H1 (cell line): ENCODE data around the gene RALY. TPM values are rescaled to one million over a fixed set of nuclear protein-coding genes. Genes with fewer than 3 reads are reported as not detected.

ENCODE experiments used
- CTCF ChIA-PET: fragments of 300-600 bp; sonication (Branson Sonifier 250); formaldehyde crosslinking; loops from one replicate; lab custom pipeline; 2021; ENCODE audit not compliant: partially characterized antibody; lab: Charles Lee
- POLR2A ChIA-PET: fragments of 300-600 bp; sonication (Branson Sonifier 250); formaldehyde crosslinking; loops from one replicate; lab custom pipeline; 2021; ENCODE audit warnings: inconsistent platforms; ENCODE audit not compliant: partially characterized antibody; lab: Charles Lee
- DNase-seq, 2 experiments: peaks; one replicate each; pipeline versions ENCODE4 v3.0.0 to v3.0.0-alpha.2; 2010 to 2022; ENCODE audit warnings: low spot score in 2 of 2, low read depth in 1 of 2, mixed read lengths in 1 of 2
- FAIRE-seq: peaks from 2 replicates; lab custom pipeline; 2011; peaks lifted over from hg19 to GRCh38; lab: Jason Lieb, UNC
- H2AFZ ChIP-seq: 2 replicates; pipeline ENCODE4 v1.8.1; 2012; ENCODE audit warnings: low read length, inconsistent platforms
- H2AK5ac ChIP-seq: 2 replicates; pipeline ENCODE4 v1.6.1; 2013; ENCODE audit warnings: low read depth, low read length
- H2BK120ac ChIP-seq: replicated peaks from 2 replicates; pipeline ENCODE3; 2013; ENCODE audit warnings: low read depth, low read length, inconsistent platforms
- H2BK12ac ChIP-seq: 2 replicates; pipeline ENCODE4 v1.6.1; 2013; ENCODE audit warnings: low read depth, low read length
- H2BK15ac ChIP-seq: 2 replicates; pipeline ENCODE4 v1.6.1; 2013; ENCODE audit warnings: low read length
- H2BK20ac ChIP-seq: 2 replicates; pipeline ENCODE4 v1.6.1; 2013; ENCODE audit warnings: low read length
- H2BK5ac ChIP-seq: 2 replicates; pipeline ENCODE4 v1.6.1; 2013; ENCODE audit warnings: low read depth, low read length
- H3K14ac ChIP-seq: 2 replicates; pipeline ENCODE4 v1.6.1; 2013; ENCODE audit warnings: inconsistent platforms; ENCODE audit not compliant: insufficient read length
- H3K18ac ChIP-seq: 2 replicates; pipeline ENCODE4 v1.6.1; 2013; ENCODE audit warnings: low read length; ENCODE audit errors: extremely low read depth
- H3K23ac ChIP-seq: 2 replicates; pipeline ENCODE4 v1.6.1; 2013; ENCODE audit warnings: inconsistent platforms; ENCODE audit not compliant: insufficient read length
- H3K23me2 ChIP-seq: 2 replicates; pipeline ENCODE4 v1.6.1; 2013; ENCODE audit warnings: low read depth, low read length
- H3K27ac ChIP-seq: 2 replicates; pipeline ENCODE4 v1.6.1; 2011; ENCODE audit warnings: low read depth, low read length, inconsistent platforms
- H3K27me3 ChIP-seq, 4 experiments: replicated peaks in 1 of 4; 1 replicate in 1 of 4; 2 replicates in 3 of 4; pipeline versions ENCODE4 v1.6.1 to v1.8.1; 2011 to 2013; ENCODE audit warnings: low read length in 3 of 4, mild to moderate bottlenecking in 3 of 4, inconsistent platforms in 2 of 4, mixed read lengths in 2 of 4, moderate library complexity in 1 of 4; ENCODE audit not compliant: control insufficient read depth in 3 of 4, insufficient read depth in 3 of 4; ENCODE audit errors: extremely low read depth in 1 of 4
- H3K36me3 ChIP-seq, 4 experiments: 2 replicates each; pipeline versions ENCODE4 v1.6.1 to v1.8.1; 2011 to 2013; ENCODE audit warnings: mild to moderate bottlenecking in 4 of 4, low read length in 3 of 4, moderate library complexity in 2 of 4, control low read depth in 1 of 4, inconsistent platforms in 1 of 4; ENCODE audit not compliant: insufficient read depth in 4 of 4, control insufficient read depth in 2 of 4
- H3K4ac ChIP-seq: replicated peaks from 2 replicates; pipeline ENCODE3; 2013; ENCODE audit warnings: low read length, low read depth, mixed read lengths, inconsistent platforms; ENCODE audit not compliant: insufficient read length
- H3K4me1 ChIP-seq, 4 experiments: replicated peaks in 1 of 4; 1 replicate in 1 of 4; 2 replicates in 3 of 4; pipeline versions ENCODE4 v1.6.1 to v1.8.1; 2011 to 2013; ENCODE audit warnings: low read length in 3 of 4, inconsistent platforms in 2 of 4, mixed read lengths in 1 of 4; ENCODE audit not compliant: insufficient read depth in 4 of 4, control insufficient read depth in 3 of 4
- H3K4me2 ChIP-seq, 2 experiments: 2 replicates each; pipeline versions ENCODE4 v1.6.1 to v1.8.1; 2011 to 2013; ENCODE audit warnings: low read depth in 2 of 2, low read length in 2 of 2, control low read depth in 1 of 2, inconsistent platforms in 1 of 2, mild to moderate bottlenecking in 1 of 2; ENCODE audit not compliant: insufficient read depth in 1 of 2
- H3K4me3 ChIP-seq, 4 experiments: fragments of 200-600, 300-600 bp in 1 of 4; sonication (generic), shearing (Covaris generic), sonication (Bioruptor Twin) in 1 of 4; 2 replicates each; pipeline versions ENCODE4 v1.5.1 to v1.8.1; 2011 to 2016; ENCODE audit warnings: low read length in 4 of 4, low read depth in 3 of 4, control low read depth in 2 of 4, inconsistent platforms in 2 of 4, mild to moderate bottlenecking in 2 of 4, mixed read lengths in 1 of 4, moderate library complexity in 1 of 4; ENCODE audit not compliant: insufficient read depth in 2 of 4; ENCODE audit errors: extremely low read depth in 1 of 4
- H3K56ac ChIP-seq: replicated peaks from 2 replicates; pipeline ENCODE3; 2013; ENCODE audit warnings: low read depth, mild to moderate bottlenecking, mixed read lengths, low read length, inconsistent platforms; ENCODE audit not compliant: insufficient read length
- H3K79me1 ChIP-seq: 2 replicates; pipeline ENCODE4 v1.6.1; 2013; ENCODE audit warnings: low read depth, low read length, control low read depth
- H3K79me2 ChIP-seq, 2 experiments: 2 replicates each; pipeline versions ENCODE4 v1.6.1 to v1.8.1; 2012 to 2013; ENCODE audit warnings: low read length in 2 of 2, mild to moderate bottlenecking in 2 of 2, inconsistent platforms in 1 of 2; ENCODE audit not compliant: insufficient read depth in 2 of 2, control insufficient read depth in 1 of 2
- H3K9ac ChIP-seq, 4 experiments: replicated peaks in 1 of 4; 1 replicate in 1 of 4; 2 replicates in 3 of 4; pipeline versions ENCODE4 v1.6.1 to v1.8.1; 2011 to 2013; ENCODE audit warnings: low read depth in 3 of 4, low read length in 3 of 4, control low read depth in 2 of 4, mild to moderate bottlenecking in 2 of 4, moderate library complexity in 2 of 4, inconsistent platforms in 1 of 4; ENCODE audit errors: extremely low read depth in 1 of 4
- H3K9me3 ChIP-seq, 2 experiments: 2 replicates each; pipeline versions ENCODE4 v1.6.1 to v1.8.1; 2012 to 2013; ENCODE audit warnings: mild to moderate bottlenecking in 2 of 2, moderate library complexity in 2 of 2, control low read depth in 1 of 2, inconsistent platforms in 1 of 2, low read depth in 1 of 2, low read length in 1 of 2, mixed read lengths in 1 of 2; ENCODE audit not compliant: insufficient read depth in 2 of 2
- H4K20me1 ChIP-seq, 2 experiments: replicated peaks in 1 of 2; 2 replicates each; pipeline versions ENCODE3 to v1.8.1; 2011 to 2013; ENCODE audit warnings: inconsistent platforms in 2 of 2, low read length in 2 of 2, mild to moderate bottlenecking in 1 of 2; ENCODE audit not compliant: insufficient read depth in 2 of 2, control insufficient read depth in 1 of 2
- H4K5ac ChIP-seq: 2 replicates; pipeline ENCODE4 v1.6.1; 2013; ENCODE audit warnings: low read length, low read depth, mixed read lengths, inconsistent platforms; ENCODE audit not compliant: insufficient read length
- H4K8ac ChIP-seq: 2 replicates; pipeline ENCODE4 v1.8.0; 2013; ENCODE audit warnings: mild to moderate bottlenecking, moderate library complexity, low read length, inconsistent platforms; ENCODE audit not compliant: insufficient read depth; ENCODE audit errors: extremely low read depth
- H4K91ac ChIP-seq: replicated peaks from 2 replicates; pipeline ENCODE3; 2013; ENCODE audit warnings: low read length, mixed read lengths, inconsistent platforms; ENCODE audit not compliant: insufficient read length
- CBX8 ChIP-seq: fragments of 300-800, 300-1000 bp; sonication (generic); IDR thresholded peaks from 2 replicates; pipeline ENCODE4 v1.7.1; 2016; ENCODE audit warnings: low read depth, low read length, borderline replicate concordance
- EGR1 ChIP-seq: IDR thresholded peaks from 2 replicates; pipeline ENCODE4 v1.6.1; 2011; ENCODE audit warnings: low read depth, low read length, borderline replicate concordance
- EZH2 ChIP-seq: fragments of 200-600 bp; sonication (generic); IDR thresholded peaks from 2 replicates; pipeline ENCODE4 v1.7.1; 2012; ENCODE audit warnings: low read depth, mild to moderate bottlenecking, moderate library complexity, low read length, inconsistent platforms; ENCODE audit not compliant: severe bottlenecking
- GTF2F1 ChIP-seq: IDR thresholded peaks from 2 replicates; pipeline ENCODE4 v1.6.1; 2012; ENCODE audit warnings: low read depth, low read length, improper control_type of control experiment, borderline replicate concordance
- KDM4A ChIP-seq: IDR thresholded peaks from one replicate; pipeline ENCODE4 v1.7.1; 2012; ENCODE audit warnings: low read depth, mild to moderate bottlenecking, moderate library complexity, low read length, inconsistent platforms; ENCODE audit not compliant: severe bottlenecking
- MAFK ChIP-seq: IDR thresholded peaks from 2 replicates; pipeline ENCODE4 v1.6.1; 2012; ENCODE audit warnings: low read depth, mild to moderate bottlenecking, improper control_type of control experiment, low read length
- PHF8 ChIP-seq: fragments of 200-600 bp; sonication (generic); conservative IDR thresholded peaks from 2 replicates; pipeline ENCODE4 v1.7.1; 2012; ENCODE audit warnings: low read depth, mild to moderate bottlenecking, inconsistent platforms, low read length, moderate library complexity
- POLR2A ChIP-seq, 2 experiments: IDR thresholded peaks; 1 replicate in 1 of 2; 2 replicates in 1 of 2; pipeline ENCODE4 v1.6.1; 2011; ENCODE audit warnings: low read depth in 2 of 2, low read length in 2 of 2, mild to moderate bottlenecking in 2 of 2; ENCODE audit errors: control extremely low read depth in 1 of 2
- POU5F1 ChIP-seq: IDR thresholded peaks from 2 replicates; pipeline ENCODE4 v1.6.1; 2011; ENCODE audit warnings: low read depth, mild to moderate bottlenecking, low read length, moderate library complexity
- RXRA ChIP-seq: IDR thresholded peaks from 2 replicates; pipeline ENCODE4 v1.6.1; 2011; ENCODE audit warnings: low read depth, mild to moderate bottlenecking, low read length, moderate library complexity; ENCODE audit not compliant: insufficient read depth
- SP4 ChIP-seq: IDR thresholded peaks from 2 replicates; pipeline ENCODE4 v1.6.1; 2012; ENCODE audit warnings: low read length, inconsistent platforms
- TAF1 ChIP-seq: IDR thresholded peaks from 2 replicates; pipeline ENCODE4 v1.6.1; 2011; ENCODE audit warnings: mild to moderate bottlenecking, low read depth, low read length
- WGBS, 2 experiments: shearing (Covaris generic) in 1 of 2; methylation state at CpG; one replicate each; pipeline versions ENCODE4 v1.1.6 to v1.1.7; 2013 to 2015; ENCODE audit warnings: low lambda C conversion rate in 2 of 2, mixed read lengths in 2 of 2, inconsistent platforms in 1 of 2, low coverage in 1 of 2, missing lambda C conversion rate in 1 of 2; ENCODE audit not compliant: insufficient replicate concordance in 2 of 2, insufficient coverage in 1 of 2, insufficient read length in 1 of 2; ENCODE audit errors: extremely low coverage in 1 of 2, missing lambda C conversion rate in 1 of 2; 5-methylcytosine and 5-hydroxymethylcytosine counted together
- polyA plus RNA-seq, 7 experiments: library from polyadenylated mRNA; depleted of rRNA in 3 of 7; stranded (reverse) in 5 of 7; unstranded in 2 of 7; fragments of >200 nt in 5 of 7; fragments of 200-250 nt in 2 of 7; gene quantifications; 1 replicate in 5 of 7; 2 replicates in 1 of 7; 4 replicates in 1 of 7; pipeline versions ENCODE4 v1.2.1 to v1.2.3, GENCODE V29; 2011 to 2013; ENCODE audit warnings: missing spikeins in 2 of 7, mixed read lengths in 2 of 7
- total RNA-seq: library from RNA; stranded (reverse); fragmentation: NEBNext Ultra II Directional; extraction: Animal tissue kit (Norgen Biotek cat#: 25700); gene quantifications from 2 replicates; pipeline ENCODE4 v1.2.1, GENCODE V29; 2021
- TF ChIP-seq, protein P1 (sequence below): IDR thresholded peaks from 2 replicates; pipeline ENCODE4 v1.6.1; 2012; ENCODE audit warnings: inconsistent platforms

RALY gene
- total and polyA plus RNA-seq, 2 of the 8 experiments (the other 6 are each of a cell fraction or from before 2014, with no cell fraction given) = 133 to 148 TPM

DNA sequence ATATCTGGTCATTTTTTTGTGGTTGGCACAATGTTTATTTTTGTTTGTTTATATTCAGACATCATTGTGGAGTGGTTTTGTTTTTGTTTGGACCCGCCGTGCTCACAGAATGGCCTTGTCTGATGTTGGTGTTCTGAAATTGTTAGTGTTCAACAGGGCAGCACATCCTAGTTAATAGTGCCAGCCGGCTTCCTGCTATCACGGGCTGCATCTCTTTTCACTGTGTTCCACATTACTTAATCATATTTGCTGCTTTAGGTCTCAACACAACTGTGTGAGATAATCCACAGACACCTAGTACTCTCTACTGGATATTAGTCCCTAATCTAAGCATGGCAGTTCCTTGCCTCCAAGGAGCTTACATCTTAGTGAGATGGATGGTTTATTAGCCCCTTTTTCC is 121.1 kb downstream of the RALY start:
- no peaks in the 10 kb centered on the region for H3K9me3 ChIP-seq
- H3K36me3 ChIP-seq = peaks cover 0 to under 1% (median 0%) of the 10 kb centered on the region in 4 experiments; a peak in 2 of 8 replicates
- peaks cover 0 to 6% (median 0%) of the 10 kb centered on the region in 4 experiments; a peak in 3 of 7 replicates for H3K4me1 ChIP-seq
- H4K8ac ChIP-seq = no peak overlapping the region
- no peak overlapping the region for H4K5ac ChIP-seq
- ChIA-PET CTCF (interaction anchor here (1.0 kb wide), 1 partner anchor 20 kb away, joined by 3 read pairs; no protein-coding TSS in a partner anchor), POLR2A (interaction anchor here (1.1 to 3.9 kb wide), 2 partner anchors 13 to 27 kb away, joined by 4 to 53 read pairs; no protein-coding TSS in a partner anchor)
- H2BK5ac ChIP-seq = no peak overlapping the region
- peaks cover 17 to 22% of the 10 kb centered on the region in 2 experiments for H3K79me2 ChIP-seq
- peaks cover 0 to 3% (median 0%) of the 10 kb centered on the region in 4 experiments; a peak in 1 of 7 replicates for H3K27me3 ChIP-seq
- 91% methylated on average over 4 of the region's 4 CpGs; no CpG with 5 or more reads in 1 of the 2 experiments for WGBS, 2 experiments
- no peak overlapping the region for H2BK120ac ChIP-seq
- no peak overlapping the region for H3K56ac ChIP-seq
- H3K14ac ChIP-seq = no peak overlapping the region
- H2BK20ac ChIP-seq = no peak overlapping the region
- H3K79me1 ChIP-seq = no peaks in the 10 kb centered on the region
- H3K23ac ChIP-seq = no peak overlapping the region
- no peak overlapping the region for H2AFZ ChIP-seq
- H3K18ac ChIP-seq = no peak overlapping the region
- H4K91ac ChIP-seq = no peak overlapping the region
- H3K4me3 ChIP-seq = no peak overlapping the region
- H2BK15ac ChIP-seq = no peak overlapping the region
- H2AK5ac ChIP-seq = no peak overlapping the region
- H2BK12ac ChIP-seq = no peak overlapping the region
- FAIRE-seq (no peak), DNase-seq (no peak)
- no peak overlapping the region for H3K9ac ChIP-seq
- H4K20me1 ChIP-seq = peaks cover 9 to 12% of the 10 kb centered on the region in 2 experiments
- H3K4me2 ChIP-seq = no peak overlapping the region
- no peak overlapping the region for H3K27ac ChIP-seq
- H3K4ac ChIP-seq = no peak overlapping the region
- peaks cover 9% of the 10 kb centered on the region for H3K23me2 ChIP-seq
- TF ChIP-seq POLR2A (IDR thresholded peaks at IDR 0.05; ENCODE audit: control extremely low read depth in 1 of 2, low read depth in 2 of 2, low read length in 2 of 2) = no peak
- TF ChIP-seq TAF1 = no peak
- no peak for TF ChIP-seq PHF8
- no peak for TF ChIP-seq GTF2F1
- no peak for TF ChIP-seq POU5F1
- TF ChIP-seq SP4 = no peak
- TF ChIP-seq EZH2 = no peak
- TF ChIP-seq EGR1 = no peak
- no peak for TF ChIP-seq CBX8
- no peak for TF ChIP-seq MAFK
- no peak for TF ChIP-seq RXRA
- TF ChIP-seq, protein P1, sequence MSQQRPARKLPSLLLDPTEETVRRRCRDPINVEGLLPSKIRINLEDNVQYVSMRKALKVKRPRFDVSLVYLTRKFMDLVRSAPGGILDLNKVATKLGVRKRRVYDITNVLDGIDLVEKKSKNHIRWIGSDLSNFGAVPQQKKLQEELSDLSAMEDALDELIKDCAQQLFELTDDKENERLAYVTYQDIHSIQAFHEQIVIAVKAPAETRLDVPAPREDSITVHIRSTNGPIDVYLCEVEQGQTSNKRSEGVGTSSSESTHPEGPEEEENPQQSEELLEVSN = no peak
- no peak for TF ChIP-seq KDM4A
